ENCODE measurements around the gene CEP164.

DNA sequence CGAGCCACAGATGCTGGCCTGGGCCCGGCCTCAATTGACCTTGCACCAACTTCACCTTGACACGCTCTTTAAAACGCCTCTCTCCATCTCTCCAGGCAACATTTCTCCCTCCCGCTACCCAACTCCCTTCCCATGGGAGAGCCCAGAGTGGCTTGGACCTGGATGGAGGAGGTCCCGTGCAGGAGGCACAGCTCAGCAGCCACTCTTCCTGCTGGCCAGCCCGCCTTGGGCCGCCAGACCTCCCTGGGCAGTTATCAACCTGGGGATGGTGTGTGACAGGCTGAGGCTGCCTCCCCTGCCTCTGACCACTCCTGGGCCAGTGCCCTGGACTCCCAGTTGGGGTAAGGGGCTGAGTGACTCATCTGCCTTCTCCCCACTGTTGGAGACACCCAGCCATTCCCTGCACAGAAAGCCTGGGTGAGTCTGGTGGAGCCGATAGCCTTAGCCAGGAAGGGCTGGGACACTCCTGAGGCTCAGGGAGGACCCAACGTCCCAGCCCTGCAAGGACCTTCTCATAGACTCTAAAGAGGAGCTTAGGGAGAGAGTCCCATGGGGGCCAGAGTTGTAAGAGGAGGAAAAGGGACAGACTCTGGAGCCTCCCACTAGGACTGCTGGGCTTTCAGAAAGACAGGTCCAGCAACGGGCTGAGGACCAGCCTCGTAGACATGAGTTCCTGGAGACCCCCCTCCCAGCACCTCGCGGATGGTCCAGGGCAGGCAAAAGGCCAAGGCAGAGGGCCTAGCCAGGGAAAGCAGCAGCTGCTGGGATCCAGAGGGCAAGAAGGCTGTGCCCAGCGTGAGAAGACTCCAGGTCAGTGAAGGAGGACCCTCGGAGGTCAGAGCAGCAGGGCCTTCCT, 131.7 kb downstream of the CEP164 start:
- TF ChIP-seq CTCF (conservative IDR thresholded peaks at IDR 0.05 in 1 of 2, IDR thresholded peaks at IDR 0.05 in 1 of 2; ENCODE audit: extremely low read depth in 1 of 2, insufficient read depth in 1 of 2, low read depth in 1 of 2, low read length in 2 of 2) (no peak), EZH2 (IDR thresholded peaks at IDR 0.05; ENCODE audit: borderline replicate concordance, low read length) (no peak)
